Right atrium auricular region (tissue), 2 donors: ENCODE data around the gene LRP1. TPM values are rescaled to one million over a fixed set of nuclear protein-coding genes. Genes with fewer than 3 reads are reported as not detected.

ENCODE experiments used
- DNase-seq: peaks from one replicate; pipeline ENCODE4 v3.0.0-alpha.2; 2019; ENCODE audit warnings: low spot score
- H3K27ac ChIP-seq, 2 donors: fragments of 200-600 bp; sonication (generic); 1 replicate in 1 of 2; 2 replicates in 1 of 2; pipeline ENCODE4 v1.5.1; 2016 to 2019
- H3K27me3 ChIP-seq, 2 donors: fragments of 200-600 bp; sonication (generic); one replicate each; pipeline versions ENCODE4 v1.5.1 to v1.6.0; 2017 to 2019
- H3K36me3 ChIP-seq: fragments of 200-600 bp; sonication (generic); one replicate; pipeline ENCODE4 v1.5.1; 2016
- H3K4me1 ChIP-seq, 2 donors: fragments of 200-600 bp; sonication (generic); one replicate each; pipeline versions ENCODE4 v1.5.1 to v1.6.0; 2017 to 2019
- H3K4me3 ChIP-seq, 2 donors: fragments of 200-600 bp; sonication (generic); 1 replicate in 1 of 2; 2 replicates in 1 of 2; pipeline ENCODE4 v1.5.1; 2017 to 2019; ENCODE audit warnings: mild to moderate bottlenecking in 1 of 2, moderate library complexity in 1 of 2
- H3K9me3 ChIP-seq, 2 donors: fragments of 200-600 bp; sonication (generic); one replicate each; pipeline ENCODE4 v1.5.1; 2019
- CTCF ChIP-seq, 2 donors: fragments of 200-600 bp; sonication (generic); IDR thresholded peaks; one replicate each; pipeline ENCODE4 v1.5.1; 2019; ENCODE audit warnings: antibody characterized with exemption in 2 of 2
- total RNA-seq, 2 donors: library from RNA; depleted of rRNA; stranded (reverse); fragments of >200 nt; gene quantifications; one replicate each; pipeline ENCODE4 v1.1.0, GENCODE V29; 2016

Gene LRP1
- total RNA-seq, 2 donors from 2014 or later: 89.4 to 211 TPM

- Histone ChIP-seq H3K9me3 (no peaks in the 10 kb centered on the region), H3K4me3 (no peak overlapping the region), H3K4me1 (peaks cover 0 to 21% of the 10 kb centered on the region in 2 donors), H3K36me3 (peaks cover 90% of the 10 kb centered on the region), H3K27ac (no peak overlapping the region), H3K27me3 (no peaks in the 10 kb centered on the region)
- no peak for DNase-seq
- TF ChIP-seq CTCF (IDR thresholded peaks at IDR 0.05): no peak
Measured at GRCh38 chr12:57204454-57204853, 76.2 kb downstream of the LRP1 start.

GRCh38 chr12:57205186-57205585, 76.9 kb downstream of the LRP1 start:
- Histone ChIP-seq H3K27ac (no peak overlapping the region), H3K36me3 (peaks cover 86% of the 10 kb centered on the region), H3K4me3 (no peak overlapping the region), H3K9me3 (no peaks in the 10 kb centered on the region), H3K27me3 (no peaks in the 10 kb centered on the region), H3K4me1 (peaks cover 0 to 21% of the 10 kb centered on the region in 2 donors)
- no peak for DNase-seq
- TF ChIP-seq CTCF (IDR thresholded peaks at IDR 0.05): no peak

GRCh38 chr12:57205931-57206330, 77.6 kb downstream of the LRP1 start:
- TF ChIP-seq CTCF (IDR thresholded peaks at IDR 0.05): no peak
- Histone ChIP-seq H3K36me3 (peaks cover 84% of the 10 kb centered on the region), H3K4me1 (peaks cover 0 to 21% of the 10 kb centered on the region in 2 donors), H3K4me3 (no peak overlapping the region), H3K27me3 (no peaks in the 10 kb centered on the region), H3K9me3 (no peaks in the 10 kb centered on the region), H3K27ac (no peak overlapping the region)
- DNase-seq: no peak

- Histone ChIP-seq H3K27me3 (no peaks in the 10 kb centered on the region), H3K27ac (peak overlapping the region; percentile 54 to 66), H3K4me1 (peaks cover 0 to 28% of the 10 kb centered on the region in 2 donors), H3K36me3 (peaks cover 73% of the 10 kb centered on the region), H3K9me3 (no peaks in the 10 kb centered on the region), H3K4me3 (no peak overlapping the region)
- no peak for DNase-seq
- no peak for TF ChIP-seq CTCF (IDR thresholded peaks at IDR 0.05)
Measured at GRCh38 chr12:57207731-57208630, 79.7 kb downstream of the LRP1 start.

- TF ChIP-seq CTCF (IDR thresholded peaks at IDR 0.05): no peak
- peak; percentile 71 for DNase-seq
- Histone ChIP-seq H3K36me3 (peaks cover 66% of the 10 kb centered on the region), H3K9me3 (no peaks in the 10 kb centered on the region), H3K4me3 (no peak overlapping the region), H3K27me3 (no peaks in the 10 kb centered on the region), H3K4me1 (peaks cover 0 to 35% of the 10 kb centered on the region in 2 donors), H3K27ac (peak overlapping the region; percentile 54 to 66)
Measured at GRCh38 chr12:57208631-57209282, 80.5 kb downstream of the LRP1 start.
